ENCODE data around the gene PPP1R36. TPM values are rescaled to one million over a fixed set of nuclear protein-coding genes. Genes with fewer than 3 reads are reported as not detected.
"Not testable (repeated sequence)": the region's sequence is repeated elsewhere in the genome, so short reads cannot be mapped to it uniquely, and the experiment has no call there.

PPP1R36 gene
- polyA plus RNA-seq, 3 donors = 0.89 to 7.9 (median 1.0) TPM

GRCh38 chr14:64554556-64554955 is 4.8 kb downstream of the PPP1R36 start:
- 46 to 82% (median 75%) methylated on average over 4 of the region's 4 CpGs for WGBS, 3 donors
- H3K27ac ChIP-seq (ENCODE audit: low read depth, low read length) = no peak overlapping the region

GRCh38 chr14:64556526-64556925 is 6.8 kb downstream of the PPP1R36 start:
- 93 to 99% (median 94%) methylated on average over 5 of the region's 5 CpGs for WGBS, 3 donors
- H3K27ac ChIP-seq (ENCODE audit: low read depth, low read length) = no peak overlapping the region

GRCh38 chr14:64558216-64558615 is 8.5 kb downstream of the PPP1R36 start:
- not testable (repeated sequence) for H3K27ac ChIP-seq (ENCODE audit: low read depth, low read length)
- 97 to 99% (median 98%) methylated on average over 2 of the region's 2 CpGs for whole genome bisulfite sequencing, 3 donors

GRCh38 chr14:64561631-64562030 is 11.9 kb downstream of the PPP1R36 start:
- 63 to 69% (median 64%) methylated on average over 2 of the region's 2 CpGs for WGBS, 3 donors
- no peak overlapping the region for H3K27ac ChIP-seq (ENCODE audit: low read depth, low read length)

- no peak overlapping the region for H3K27ac ChIP-seq (ENCODE audit: low read depth, low read length)
Measured at GRCh38 chr14:64562436-64562835, 12.7 kb downstream of the PPP1R36 start.

- no peak overlapping the region for H3K27ac ChIP-seq (ENCODE audit: low read depth, low read length)
- WGBS, 3 donors = 78 to 82% (median 81%) methylated on average over 6 of the region's 6 CpGs
Measured at GRCh38 chr14:64563696-64564095, 13.9 kb downstream of the PPP1R36 start.

- H3K27ac ChIP-seq (ENCODE audit: low read depth, low read length) = no peak overlapping the region
Measured at GRCh38 chr14:64566651-64567122, 16.9 kb downstream of the PPP1R36 start.

GRCh38 chr14:64569138-64569631 is 19.4 kb downstream of the PPP1R36 start:
- 68 to 70% (median 69%) methylated on average over 3 of the region's 3 CpGs for WGBS, 3 donors
- H3K27ac ChIP-seq (ENCODE audit: low read depth, low read length) = no peak overlapping the region

More at GRCh38 chr14:64566651-64567122, 16.9 kb downstream of the PPP1R36 start:
- WGBS, 3 donors = 51 to 78% (median 60%) methylated on average over 5 of the region's 5 CpGs

- WGBS, 3 donors = 76 to 87% (median 82%) methylated on average over 7 of the region's 7 CpGs
- H3K27ac ChIP-seq (ENCODE audit: low read depth, low read length) = not testable (repeated sequence)
Measured at GRCh38 chr14:64569646-64570045, 19.9 kb downstream of the PPP1R36 start.

- no peak overlapping the region for H3K27ac ChIP-seq (ENCODE audit: low read depth, low read length)
Measured at GRCh38 chr14:64572386-64573104, 22.8 kb downstream of the PPP1R36 start.

GRCh38 chr14:64573109-64573508 is 23.3 kb downstream of the PPP1R36 start:
- WGBS, 3 donors = 90 to 91% (median 90%) methylated on average over 3 of the region's 3 CpGs

GRCh38 chr14:64574371-64575107 is 24.8 kb downstream of the PPP1R36 start:
- no peak overlapping the region for H3K27ac ChIP-seq (ENCODE audit: low read depth, low read length)
- WGBS, 3 donors = 95% methylated on average over 6 of the region's 6 CpGs

More at GRCh38 chr14:64573109-64573508, 23.3 kb downstream of the PPP1R36 start:
- no peak overlapping the region for H3K27ac ChIP-seq (ENCODE audit: low read depth, low read length)

- WGBS, 3 donors = 78 to 98% (median 91%) methylated on average over 5 of the region's 5 CpGs
- no peak overlapping the region for H3K27ac ChIP-seq (ENCODE audit: low read depth, low read length)
Measured at GRCh38 chr14:64577211-64577610, 27.4 kb downstream of the PPP1R36 start.

- H3K27ac ChIP-seq (ENCODE audit: low read depth, low read length) = no peak overlapping the region
- WGBS, 3 donors = 73 to 84% (median 78%) methylated on average over 7 of the region's 7 CpGs
Measured at GRCh38 chr14:64580467-64580866, 30.7 kb downstream of the PPP1R36 start.

- H3K27ac ChIP-seq (ENCODE audit: low read depth, low read length) = no peak overlapping the region
- 49 to 64% (median 63%) methylated on average over 2 of the region's 2 CpGs for WGBS, 3 donors
Measured at GRCh38 chr14:64581363-64581762, 31.6 kb downstream of the PPP1R36 start.

GRCh38 chr14:64581817-64582216 is 32.1 kb downstream of the PPP1R36 start:
- WGBS, 3 donors = 66 to 81% (median 77%) methylated on average over 5 of the region's 5 CpGs
- no peak overlapping the region for H3K27ac ChIP-seq (ENCODE audit: low read depth, low read length)

- no peak overlapping the region for H3K27ac ChIP-seq (ENCODE audit: low read depth, low read length)
- 96 to 100% (median 100%) methylated on average over 1 of the region's 1 CpG for WGBS, 3 donors
Measured at GRCh38 chr14:64584190-64584589, 34.4 kb downstream of the PPP1R36 start.

- H3K27ac ChIP-seq (ENCODE audit: low read depth, low read length) = no peak overlapping the region
- WGBS, 3 donors = 87 to 91% (median 89%) methylated on average over 3 of the region's 3 CpGs
Measured at GRCh38 chr14:64591809-64592208, 42.0 kb downstream of the PPP1R36 start.

GRCh38 chr14:64594438-64594837 is 44.7 kb downstream of the PPP1R36 start:
- 55 to 82% (median 81%) methylated on average over 2 of the region's 2 CpGs for WGBS, 3 donors

More at GRCh38 chr14:64594438-64594837, 44.7 kb downstream of the PPP1R36 start:
- no peak overlapping the region for H3K27ac ChIP-seq (ENCODE audit: low read depth, low read length)

All from adipose tissue (tissue), 3 donors.